PC-9 (cell line): ENCODE measurements around the gene GABRR2. TPM values are rescaled to one million over a fixed set of nuclear protein-coding genes. Genes with fewer than 3 reads are reported as not detected.
A peak's percentile ranks its signal among the peaks of the same experiment; 100 is the strongest.

Experiments used
- BruUV-seq: library from RNA; stranded (reverse); fragments of 400-500 nt; replicated peaks from 2 replicates; lab custom pipeline; 2021; lab: Mats Ljungman, UMichigan
- CTCF ChIA-PET: fragments of 300-600 bp; sonication (Branson Sonifier 250); formaldehyde crosslinking; loops from one replicate; lab custom pipeline; 2022; ENCODE audit warnings: antibody characterized with exemption; lab: Charles Lee
- POLR2A ChIA-PET: fragments of 300-600 bp; sonication (Branson Sonifier 250); formaldehyde crosslinking; loops from one replicate; lab custom pipeline; 2022; ENCODE audit warnings: antibody characterized with exemption; ENCODE audit not compliant: unreplicated experiment; lab: Charles Lee
- DNase-seq, 2 experiments: peaks; one replicate each; pipeline versions ENCODE4 v3.0.0 to v3.0.0-alpha.2; 2015 to 2022; ENCODE audit warnings: mixed read lengths in 1 of 2
- H2AFZ ChIP-seq: fragments of 200-600 bp; sonication (generic); 2 replicates; pipeline ENCODE4 v1.8.1; 2017; ENCODE audit warnings: antibody characterized with exemption
- H3F3A ChIP-seq: fragments of 200-600 bp; sonication (generic); 2 replicates; pipeline ENCODE4 v1.8.1; 2017; ENCODE audit warnings: antibody characterized with exemption, mild to moderate bottlenecking, low read depth; ENCODE audit not compliant: insufficient read depth
- H3K27ac ChIP-seq: fragments of 200-600 bp; sonication (generic); 2 replicates; pipeline ENCODE4 v1.6.1; 2016; ENCODE audit warnings: mixed run types
- H3K27me3 ChIP-seq: fragments of 200-600 bp; sonication (generic); 2 replicates; pipeline ENCODE4 v1.6.1; 2016; ENCODE audit warnings: low read depth, mixed run types; ENCODE audit not compliant: insufficient read depth
- H3K36me3 ChIP-seq: fragments of 200-600 bp; sonication (generic); 2 replicates; pipeline ENCODE4 v1.6.1; 2016; ENCODE audit warnings: low read depth, mixed run types
- H3K4me1 ChIP-seq: fragments of 200-600 bp; sonication (generic); replicated peaks from 2 replicates; pipeline ENCODE4 v1.6.1; 2016; ENCODE audit warnings: mixed run types; ENCODE audit not compliant: insufficient read depth
- H3K4me2 ChIP-seq: fragments of 200-600 bp; sonication (generic); 2 replicates; pipeline ENCODE4 v1.6.1; 2017; ENCODE audit warnings: mixed run types
- H3K4me3 ChIP-seq: fragments of 200-600 bp; sonication (generic); 2 replicates; pipeline ENCODE4 v1.6.1; 2016; ENCODE audit warnings: mixed run types
- H3K79me2 ChIP-seq: fragments of 200-600 bp; sonication (generic); 2 replicates; pipeline ENCODE4 v1.6.1; 2017; ENCODE audit warnings: low read depth, mixed run types
- H3K9me2 ChIP-seq: fragments of 200-600 bp; sonication (generic); 2 replicates; pipeline ENCODE4 v1.8.1; 2017; ENCODE audit warnings: mild to moderate bottlenecking; ENCODE audit not compliant: insufficient read depth
- H3K9me3 ChIP-seq: fragments of 200-600 bp; sonication (generic); 2 replicates; pipeline ENCODE4 v1.8.1; 2016; ENCODE audit warnings: low read depth; ENCODE audit not compliant: insufficient read depth
- H4K20me1 ChIP-seq: fragments of 200-600 bp; sonication (generic); 2 replicates; pipeline ENCODE4 v1.8.1; 2017; ENCODE audit not compliant: insufficient read depth
- CTCF ChIP-seq: fragments of 200-600 bp; sonication (generic); conservative IDR thresholded peaks from 2 replicates; pipeline ENCODE4 v1.6.1; 2017; ENCODE audit warnings: mixed run types, antibody characterized with exemption, mild to moderate bottlenecking, moderate library complexity
- EZH2 ChIP-seq: fragments of 200-600 bp; sonication (generic); IDR thresholded peaks from 2 replicates; pipeline ENCODE4 v1.8.0; 2017; ENCODE audit warnings: antibody characterized with exemption, low read depth
- intact Hi-C: fragments of 100-400 bp; cut with micrococcal nuclease; formaldehyde crosslinking; loops from one replicate; pipeline ENCODE4 v1.10.0; 2022; ENCODE audit not compliant: unreplicated experiment
- total RNA-seq: library from RNA; stranded (reverse); gene quantifications from 2 replicates; pipeline ENCODE4 v1.2.3, GENCODE V29; 2021

GABRR2 gene
- total RNA-seq, 1 experiment from 2014 or later = 0.52 TPM

DNA sequence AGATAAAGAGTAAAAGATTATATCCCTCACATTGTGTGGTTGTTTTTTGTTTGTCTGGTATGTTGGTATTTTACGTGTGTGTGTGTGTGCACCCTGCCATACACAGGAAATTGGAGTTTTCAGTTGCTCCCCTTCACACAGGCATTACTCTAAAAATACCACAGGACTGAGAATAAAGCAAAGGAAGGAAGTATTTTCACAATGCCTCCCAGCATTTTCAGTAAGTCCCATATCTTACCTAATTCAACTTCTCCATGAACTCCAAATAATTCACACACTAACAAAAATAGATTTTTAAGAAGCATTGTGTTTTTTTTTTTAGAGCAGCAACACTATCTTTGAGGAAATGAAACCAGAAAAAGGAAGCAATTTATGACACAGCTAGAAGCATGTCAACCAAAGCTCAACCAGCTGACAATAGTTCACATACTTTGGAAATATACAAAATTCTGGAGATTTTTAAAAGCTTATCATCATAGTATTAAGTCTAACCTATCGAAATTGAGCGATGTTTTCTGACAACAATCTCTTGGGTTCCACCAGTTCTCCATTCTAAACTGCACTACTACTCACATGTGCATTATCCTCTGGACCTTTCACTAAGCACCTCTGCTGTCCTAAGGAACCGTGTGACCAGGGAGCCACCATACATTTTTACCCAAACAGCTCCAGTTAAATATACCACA lies 35.3 kb upstream of the GABRR2 start:
- DNase-seq = no peak
- BruUV-seq = no TSS peak
- Histone ChIP-seq H3K27ac (0 out of 2 replicates have a peak overlapping the region, but pooled peaks have one; percentile 16), H3K4me3 (peak overlapping the region; percentile 81), H3F3A (peaks cover 12% of the 10 kb centered on the region; the same call in 1 of the 2 replicates), H3K9me2 (no peaks in the 10 kb centered on the region), H3K27me3 (no peaks in the 10 kb centered on the region), H3K36me3 (no peaks in the 10 kb centered on the region), H3K4me1 (peaks cover 37% of the 10 kb centered on the region), H3K9me3 (no peaks in the 10 kb centered on the region), H2AFZ (no peak overlapping the region), H4K20me1 (no peaks in the 10 kb centered on the region), H3K79me2 (peaks cover 68% of the 10 kb centered on the region), H3K4me2 (peak overlapping the region; percentile 91)
- TF ChIP-seq EZH2 (no peak), CTCF (no peak)
- intact Hi-C loops = loop anchor here (5.0 kb wide), 1 partner anchor 268 kb away; the partner anchor contains the start of gene PNRC1
- ChIA-PET CTCF (interaction anchor here (0.7 kb wide), 3 partner anchors 53 to 1518 kb away, joined by 6 to 12 read pairs (median 8); no protein-coding TSS in a partner anchor), POLR2A (interaction anchor here (0.6 to 0.7 kb wide), 3 partner anchors 52 to 387 kb away, joined by 4 to 9 read pairs (median 9); partner anchors contain the start of genes PNRC1 and RNGTT)

DNA sequence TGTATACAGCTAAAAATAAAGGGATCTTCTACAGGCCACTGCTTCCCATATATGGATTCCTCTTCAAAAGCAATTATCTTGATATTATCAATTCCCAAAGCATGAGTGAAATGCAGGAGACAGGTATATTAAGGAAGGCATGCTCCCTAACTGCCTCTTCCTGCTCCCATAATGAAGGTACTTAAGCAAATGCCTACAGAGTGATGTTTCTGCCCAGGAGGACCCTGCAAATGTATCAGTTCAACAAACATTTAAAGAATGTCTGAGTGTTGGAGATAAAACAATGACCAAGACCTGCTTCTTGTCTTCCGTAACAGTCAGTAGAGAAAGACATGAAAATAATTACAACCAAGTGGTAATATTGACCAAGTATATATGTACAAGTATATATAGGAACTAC lies 33.3 kb upstream of the GABRR2 start:
- intact Hi-C loops = no loop called here
- H3K9me2 ChIP-seq = no peaks in the 10 kb centered on the region
- H2AFZ ChIP-seq = no peak overlapping the region
- TF ChIP-seq CTCF (no peak), EZH2 (no peak)
- H3K4me2 ChIP-seq = peak overlapping the region; percentile 34; the same call in 1 of the 2 replicates
- H3K27me3 ChIP-seq = no peaks in the 10 kb centered on the region
- H3F3A ChIP-seq = peaks cover 3% of the 10 kb centered on the region; the same call in 1 of the 2 replicates
- peaks cover 33% of the 10 kb centered on the region for H3K4me1 ChIP-seq
- 0 out of 2 replicates have a peak overlapping the region, but pooled peaks have one; percentile 9 for H3K27ac ChIP-seq
- H3K9me3 ChIP-seq = no peaks in the 10 kb centered on the region
- ChIA-PET CTCF (no interaction called here), POLR2A (no interaction called here)
- peaks cover 83% of the 10 kb centered on the region for H3K79me2 ChIP-seq
- DNase-seq = peak in 1 of 2 experiments; percentile 46
- no TSS peak for BruUV-seq
- H4K20me1 ChIP-seq = no peaks in the 10 kb centered on the region
- H3K36me3 ChIP-seq = no peaks in the 10 kb centered on the region
- H3K4me3 ChIP-seq = no peak overlapping the region

DNA sequence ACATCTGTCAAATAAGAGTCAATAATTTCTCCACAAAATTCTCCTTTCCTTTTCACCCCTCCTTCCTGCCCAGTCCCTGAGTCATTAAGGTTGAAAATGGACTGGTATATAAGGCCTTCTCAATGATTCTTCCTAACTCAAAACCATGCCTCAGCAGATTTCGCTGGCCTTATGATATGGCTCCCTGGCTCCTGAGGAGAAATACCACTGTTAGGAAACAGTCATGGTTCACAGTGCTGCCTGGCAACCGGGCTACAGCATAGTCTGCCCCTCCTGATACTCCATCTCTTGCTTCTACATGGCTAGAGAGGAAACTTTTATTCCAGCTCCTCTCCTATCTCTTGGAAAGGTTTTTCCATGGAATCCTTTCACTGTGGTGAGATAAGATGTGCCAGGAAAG lies 32.7 kb upstream of the GABRR2 start:
- Histone ChIP-seq H4K20me1 (no peaks in the 10 kb centered on the region), H3K4me3 (no peak overlapping the region), H3K79me2 (peaks cover 83% of the 10 kb centered on the region), H3K4me1 (peaks cover 31% of the 10 kb centered on the region), H3K9me3 (no peaks in the 10 kb centered on the region), H3K9me2 (no peaks in the 10 kb centered on the region), H3F3A (no peaks in the 10 kb centered on the region), H3K4me2 (peak overlapping the region; percentile 34; the same call in 1 of the 2 replicates), H3K36me3 (no peaks in the 10 kb centered on the region), H3K27ac (0 out of 2 replicates have a peak overlapping the region, but pooled peaks have one; percentile 9), H2AFZ (no peak overlapping the region), H3K27me3 (no peaks in the 10 kb centered on the region)
- intact Hi-C loops = no loop called here
- ChIA-PET CTCF (interaction anchor here (0.8 kb wide), 1 partner anchor 24 kb away, joined by 4 read pairs; no protein-coding TSS in a partner anchor), POLR2A (no interaction called here)
- TF ChIP-seq CTCF (no peak), EZH2 (no peak)
- BruUV-seq = no TSS peak
- DNase-seq = no peak
